K562 (cell line): ENCODE measurements around the gene KLF1. TPM values are rescaled to one million over a fixed set of nuclear protein-coding genes. Genes with fewer than 3 reads are reported as not detected.

Source experiments
- ATAC-seq: fragments of 200-7000 bp; cut with Tn5 transposase; 3 replicates; pipeline ENCODE4 v1.9.1; 2020; ENCODE audit warnings: moderate library complexity
- BruUV-seq: library from RNA; stranded (reverse); fragments of 400-500 nt; replicated peaks from 2 replicates; lab custom pipeline; 2021; lab: Mats Ljungman, UMichigan
- CTCF ChIA-PET: fragments of 300-600 bp; formaldehyde crosslinking; extraction: SDS; loops from one replicate; lab custom pipeline; 2021; ENCODE audit warnings: low intra/inter-chr PET ratio; lab: Yijun Ruan, JAX
- POLR2A ChIA-PET: fragments of 300-600, 350-650 bp; sonication (Branson Sonifier 250); formaldehyde crosslinking; extraction: SDS; loops from one replicate; lab custom pipeline; 2021; ENCODE audit warnings: antibody characterized with exemption, inconsistent platforms; lab: Yijun Ruan, JAX
- DNase-seq, 4 experiments: peaks; one replicate each; pipeline versions ENCODE4 v3.0.0 to v3.0.0-alpha.2; 2011 to 2018; ENCODE audit warnings: low spot score in 3 of 4, mixed read lengths in 3 of 4; ENCODE audit errors: extremely low read depth in 1 of 4
- FAIRE-seq: peaks from 2 replicates; lab custom pipeline; 2011; peaks lifted over from hg19 to GRCh38; lab: Jason Lieb, UNC
- H2AFZ ChIP-seq: 2 replicates; pipeline ENCODE4 v1.6.0; 2011; ENCODE audit warnings: low read depth, low read length, control low read depth, inconsistent platforms
- H3K27ac ChIP-seq: fragments of 200-600 bp; 3 replicates; pipeline ENCODE4 v1.8.0; 2011; ENCODE audit warnings: low read depth, mild to moderate bottlenecking, control low read depth, inconsistent platforms, low read length, moderate library complexity, mixed read lengths; ENCODE audit errors: extremely low read depth
- H3K27me3 ChIP-seq, 2 experiments: fragments of 300-600 bp in 1 of 2; 2 replicates in 1 of 2; 3 replicates in 1 of 2; pipeline versions ENCODE4 v1.6.0 to v1.8.0; 2011; ENCODE audit warnings: inconsistent platforms in 2 of 2, low read length in 2 of 2, mild to moderate bottlenecking in 1 of 2, mixed read lengths in 1 of 2, moderate library complexity in 1 of 2; ENCODE audit not compliant: control insufficient read depth in 2 of 2, insufficient read depth in 2 of 2
- H3K36me3 ChIP-seq: fragments of 300-600 bp; 3 replicates; pipeline ENCODE4 v1.8.0; 2011; ENCODE audit warnings: mild to moderate bottlenecking, low read length, inconsistent platforms; ENCODE audit not compliant: control insufficient read depth, insufficient read depth
- H3K4me1 ChIP-seq, 2 experiments: fragments of 200-600 bp in 1 of 2; replicated peaks in 1 of 2; 2 replicates in 1 of 2; 3 replicates in 1 of 2; pipeline versions ENCODE4 v1.5.1 to v1.8.0; 2011; ENCODE audit warnings: inconsistent platforms in 2 of 2, low read length in 2 of 2, mild to moderate bottlenecking in 1 of 2, mixed read lengths in 1 of 2, moderate library complexity in 1 of 2; ENCODE audit not compliant: control insufficient read depth in 2 of 2, insufficient read depth in 2 of 2
- H3K4me2 ChIP-seq: 2 replicates; pipeline ENCODE4 v1.6.1; 2011; ENCODE audit warnings: low read length, control low read depth, inconsistent platforms, mixed read lengths; ENCODE audit not compliant: insufficient read depth
- H3K4me3 ChIP-seq: fragments of 200-600 bp; sonication (generic), shearing (Covaris generic); 2 replicates; pipeline ENCODE4 v1.5.1; 2016; ENCODE audit warnings: control low read depth, inconsistent platforms
- H3K79me2 ChIP-seq: fragments of 200-600 bp; 3 replicates; pipeline ENCODE4 v1.8.0; 2011; ENCODE audit warnings: low read length, inconsistent platforms; ENCODE audit not compliant: control insufficient read depth, insufficient read depth
- H3K9ac ChIP-seq, 2 experiments: 2 replicates each; pipeline versions ENCODE4 v1.6.0 to v1.6.1; 2011; ENCODE audit warnings: low read depth in 2 of 2, low read length in 2 of 2, control low read depth in 1 of 2, inconsistent platforms in 1 of 2, mild to moderate bottlenecking in 1 of 2, mixed read lengths in 1 of 2; ENCODE audit not compliant: insufficient read depth in 1 of 2
- H3K9me1 ChIP-seq: one replicate; pipeline ENCODE4 v1.6.0; 2011; ENCODE audit warnings: inconsistent platforms, mild to moderate bottlenecking, low read length, moderate library complexity; ENCODE audit not compliant: control insufficient read depth, insufficient read depth
- H3K9me3 ChIP-seq: replicated peaks from 2 replicates; pipeline ENCODE4 v1.5.1; 2011; ENCODE audit warnings: low read depth, low read length, inconsistent platforms; ENCODE audit not compliant: control insufficient read depth, insufficient read depth
- H4K20me1 ChIP-seq: replicated peaks from 2 replicates; pipeline ENCODE4 v1.6.1; 2011; ENCODE audit warnings: low read length, inconsistent platforms, mixed read lengths; ENCODE audit not compliant: control insufficient read depth, insufficient read depth
- BRCA1 ChIP-seq, 2 experiments: fragments of 450-650 bp in 1 of 2; sonication (generic) in 1 of 2; formaldehyde crosslinking in 1 of 2; IDR thresholded peaks; 2 replicates each; pipeline versions ENCODE4 v1.5.0 to v1.6.1; 2017 to 2020; ENCODE audit warnings: mild to moderate bottlenecking in 1 of 2, missing genetic modification reagents in 1 of 2
- PRPF4 ChIP-seq: fragments of 200-400 bp; formaldehyde crosslinking; IDR thresholded peaks from one replicate; pipeline ENCODE4 v1.6.1; 2017; ENCODE audit warnings: low read length, low read depth, mild to moderate bottlenecking; ENCODE audit not compliant: insufficient read depth, poor library complexity, severe bottlenecking
- RBFOX2 ChIP-seq: fragments of 200-400 bp; formaldehyde crosslinking; IDR thresholded peaks from 2 replicates; pipeline ENCODE4 v1.6.1; 2017; ENCODE audit warnings: low read depth, mild to moderate bottlenecking, low read length, moderate library complexity
- SIRT6 ChIP-seq: IDR thresholded peaks from one replicate; pipeline ENCODE4 v1.6.1; 2012; ENCODE audit warnings: low read depth, mild to moderate bottlenecking, control low read depth, inconsistent platforms, low read length, moderate library complexity
- SMAD2 ChIP-seq: fragments of 150-350 bp; IDR thresholded peaks from 2 replicates; pipeline ENCODE4 v1.6.1; 2014; ENCODE audit warnings: low read depth, mild to moderate bottlenecking, low read length
- STAG1 ChIP-seq: sonication (generic); formaldehyde crosslinking; IDR thresholded peaks from 2 replicates; pipeline ENCODE4 v1.5.0; 2020; ENCODE audit warnings: missing genetic modification reagents, borderline replicate concordance
- ZC3H4 ChIP-seq: sonication (generic); formaldehyde crosslinking; IDR thresholded peaks from 2 replicates; pipeline ENCODE4 v1.9.0; 2021; ENCODE audit warnings: missing genetic modification reagents, borderline replicate concordance
- ZNF232 ChIP-seq: sonication (generic); formaldehyde crosslinking; IDR thresholded peaks from 2 replicates; pipeline ENCODE4 v1.8.0; 2022; ENCODE audit warnings: mild to moderate bottlenecking, missing genetic modification reagents
- ZNF282 ChIP-seq: sonication (generic); formaldehyde crosslinking; IDR thresholded peaks from 2 replicates; pipeline ENCODE4 v1.8.1; 2023; ENCODE audit warnings: missing genetic modification reagents
- WGBS: fragments of 100-300 bp; shearing (Covaris generic); methylation state at CpG from one replicate; pipeline ENCODE4 v1.1.6; 2016; ENCODE audit warnings: low coverage, mixed read lengths; ENCODE audit not compliant: insufficient coverage; ENCODE audit errors: missing lambda C conversion rate; 5-methylcytosine and 5-hydroxymethylcytosine counted together
- in situ Hi-C: fragments of 300-500 bp; cut with MboI; formaldehyde crosslinking; loops from 4 replicates; pipeline ENCODE4 v1.15.0; 2018; ENCODE audit warnings: inconsistent platforms, mixed read lengths
- intact Hi-C: fragments of 100-400 bp; cut with micrococcal nuclease; formaldehyde crosslinking; loops from 2 replicates; pipeline ENCODE4 v1.14.2; 2022
- polyA plus RNA-seq, 8 experiments: library from polyadenylated mRNA; depleted of rRNA in 4 of 8; stranded (reverse) in 5 of 8; unstranded in 3 of 8; fragments of >200 nt; fragmentation: Nextera tagmentation in 2 of 8; fragmentation: Illumina TruSeq in 1 of 8; extraction: Ambion mirVana in 2 of 8; extraction: Trizol in 1 of 8; gene quantifications; 2 replicates each; pipeline versions ENCODE4 v1.2.1 to v1.2.3, GENCODE V29; 2011 to 2014; ENCODE audit warnings: inconsistent platforms in 1 of 8, missing spikeins in 1 of 8
- total RNA-seq, 7 experiments: library from RNA; depleted of rRNA in 6 of 7; stranded (reverse); fragments of >200 nt in 6 of 7; fragmentation: Illumina TruSeq in 2 of 7; extraction: Trizol in 2 of 7; gene quantifications; 2 replicates each; pipeline versions ENCODE4 v1.2.1 to v1.2.3, GENCODE V29; 2011 to 2021; ENCODE audit warnings: low replicate concordance in 1 of 7
- TF ChIP-seq, protein P1 (sequence below), 2 experiments: fragments of 250-450 bp in 1 of 2; fragments of 450-650 bp in 1 of 2; sonication (Bioruptor Pico) in 1 of 2; IDR thresholded peaks; 2 replicates each; pipeline versions ENCODE4 v1.6.1 to v1.8.0; 2016 to 2021; ENCODE audit warnings: mild to moderate bottlenecking in 2 of 2, moderate library complexity in 2 of 2, missing compliant biosample characterization in 1 of 2, missing genetic modification characterization in 1 of 2
- TF ChIP-seq, protein P2 (sequence below): sonication (generic); formaldehyde crosslinking; IDR thresholded peaks from 2 replicates; pipeline ENCODE4 v1.8.0; 2022; ENCODE audit warnings: mild to moderate bottlenecking, missing genetic modification reagents
- TF ChIP-seq, protein P3 (sequence below), 2 experiments: fragments of 450-650 bp in 1 of 2; sonication (generic) in 1 of 2; formaldehyde crosslinking in 1 of 2; IDR thresholded peaks in 1 of 2; conservative IDR thresholded peaks in 1 of 2; 2 replicates each; pipeline versions ENCODE4 v1.6.1 to v1.8.1; 2016 to 2023; ENCODE audit warnings: mild to moderate bottlenecking in 2 of 2, moderate library complexity in 2 of 2, inconsistent platforms in 1 of 2, missing genetic modification reagents in 1 of 2
- TF ChIP-seq, protein P4 (sequence below): conservative IDR thresholded peaks from 2 replicates; pipeline ENCODE4 v1.6.1; 2011; ENCODE audit warnings: low read depth, mild to moderate bottlenecking, low read length; ENCODE audit not compliant: control insufficient read depth

Gene KLF1
- total and polyA plus RNA-seq, 9 of the 15 experiments (the other 6 are each of a cell fraction or from before 2014, with no cell fraction given), result 8.4 to 163 (median 47.3) TPM

DNA sequence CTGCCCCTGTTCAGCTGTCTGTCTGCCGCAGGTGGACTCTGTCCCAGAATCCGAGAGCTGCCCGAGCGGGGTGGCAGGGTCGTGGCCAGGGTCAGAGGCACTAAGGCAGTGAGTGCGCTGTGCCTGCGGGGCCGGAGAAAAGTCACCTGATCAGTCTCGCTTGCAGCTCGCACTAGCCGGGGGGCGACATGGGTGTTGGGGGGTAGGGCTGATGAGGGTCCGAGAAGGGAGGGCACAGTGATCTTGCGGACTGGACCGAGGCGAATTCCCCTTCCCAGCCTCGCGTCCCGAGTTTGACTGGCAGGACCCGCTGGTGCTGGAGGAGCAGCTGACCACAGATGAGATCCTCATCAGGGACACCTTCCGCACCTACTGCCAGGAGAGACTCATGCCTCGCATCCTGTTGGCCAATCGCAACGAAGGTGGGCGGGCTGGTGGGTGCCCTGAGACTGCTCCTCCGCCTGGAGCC, 4.6 kb upstream of the KLF1 start:
- H2AFZ ChIP-seq, result peak overlapping the region; percentile 69; the same call in 1 of the 2 replicates
- H3K4me1 ChIP-seq, result peaks cover 15 to 53% of the 10 kb centered on the region in 2 experiments; a peak in 4 of 5 replicates
- ChIA-PET CTCF (interaction anchor here (0.7 kb wide), 1 partner anchor 186 kb away, joined by 3 read pairs; no protein-coding TSS in a partner anchor), POLR2A (interaction anchor here (0.6 to 1.9 kb wide), 13 partner anchors 9 to 205 kb away, joined by 3 to 7 read pairs (median 4); partner anchors contain the start of gene SYCE2)
- peaks cover 5% of the 10 kb centered on the region; the same call in 1 of the 2 replicates for H4K20me1 ChIP-seq
- no peaks in the 10 kb centered on the region for H3K9me1 ChIP-seq
- FAIRE-seq, result no peak
- peak overlapping the region; percentile 68 for H3K27ac ChIP-seq
- no peaks in the 10 kb centered on the region for H3K27me3 ChIP-seq
- BruUV-seq, result TSS peak; percentile 70
- WGBS, result 2% methylated on average over 21 of the region's 26 CpGs
- no peak for ATAC-seq
- intact Hi-C loops, result loop anchor here (1.0 kb wide), 1 partner anchor 28 kb away; the partner anchor contains the start of gene SYCE2
- H3K9me3 ChIP-seq, result no peaks in the 10 kb centered on the region
- DNase-seq, result peak in 3 of 4 experiments; percentile 28 to 68 (median 65)
- H3K79me2 ChIP-seq, result peaks cover 32% of the 10 kb centered on the region
- peak overlapping the region; percentile 71 to 99 for H3K9ac ChIP-seq
- H3K4me2 ChIP-seq, result peak overlapping the region; percentile 95
- H3K4me3 ChIP-seq, result peak overlapping the region; percentile 88
- in situ Hi-C loops, result no loop called here
- H3K36me3 ChIP-seq, result peaks cover 34% of the 10 kb centered on the region; the same call in 2 of the 3 replicates
- TF ChIP-seq SMAD2 (no peak), ZNF232 (0 out of 2 replicates have a peak, but pooled peaks have one; percentile 1), STAG1 (0 out of 2 replicates have a peak, but pooled peaks have one; percentile 23), SIRT6 (no peak), ZC3H4 (CRISPR knock-in tag) (0 out of 2 replicates have a peak, but pooled peaks have one; percentile 47), ZNF282 (CRISPR knock-in tag) (peak; percentile 28; the same call in 1 of the 2 replicates), RBFOX2 (peak; percentile 10; the same call in 1 of the 2 replicates), PRPF4 (no peak), BRCA1 (IDR thresholded peaks at IDR 0.05) (no peak), BRCA1 (CRISPR knock-in tag; IDR thresholded peaks at IDR 0.05) (0 out of 2 replicates have a peak, but pooled peaks have one; percentile 82)
- TF ChIP-seq, protein P1, sequence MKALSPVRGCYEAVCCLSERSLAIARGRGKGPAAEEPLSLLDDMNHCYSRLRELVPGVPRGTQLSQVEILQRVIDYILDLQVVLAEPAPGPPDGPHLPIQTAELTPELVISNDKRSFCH (CRISPR knock-in tag; IDR thresholded peaks at IDR 0.05), result no peak
- TF ChIP-seq, protein P1 (tag; IDR thresholded peaks at IDR 0.05), result 0 out of 2 replicates have a peak, but pooled peaks have one; percentile 3
- TF ChIP-seq, protein P2, sequence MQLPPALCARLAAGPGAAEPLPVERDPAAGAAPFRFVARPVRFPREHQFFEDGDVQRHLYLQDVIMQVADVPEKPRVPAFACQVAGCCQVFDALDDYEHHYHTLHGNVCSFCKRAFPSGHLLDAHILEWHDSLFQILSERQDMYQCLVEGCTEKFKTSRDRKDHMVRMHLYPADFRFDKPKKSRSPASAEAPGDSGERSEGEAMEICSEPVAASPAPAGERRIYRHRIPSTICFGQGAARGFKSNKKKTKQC (CRISPR knock-in tag), result 0 out of 2 replicates have a peak, but pooled peaks have one; percentile 19
- TF ChIP-seq, protein P3, sequence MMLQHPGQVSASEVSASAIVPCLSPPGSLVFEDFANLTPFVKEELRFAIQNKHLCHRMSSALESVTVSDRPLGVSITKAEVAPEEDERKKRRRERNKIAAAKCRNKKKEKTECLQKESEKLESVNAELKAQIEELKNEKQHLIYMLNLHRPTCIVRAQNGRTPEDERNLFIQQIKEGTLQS (IDR thresholded peaks at IDR 0.05), result no peak
- TF ChIP-seq, protein P3 (CRISPR knock-in tag; conservative IDR thresholded peaks at IDR 0.05), result no peak
- TF ChIP-seq, protein P4, sequence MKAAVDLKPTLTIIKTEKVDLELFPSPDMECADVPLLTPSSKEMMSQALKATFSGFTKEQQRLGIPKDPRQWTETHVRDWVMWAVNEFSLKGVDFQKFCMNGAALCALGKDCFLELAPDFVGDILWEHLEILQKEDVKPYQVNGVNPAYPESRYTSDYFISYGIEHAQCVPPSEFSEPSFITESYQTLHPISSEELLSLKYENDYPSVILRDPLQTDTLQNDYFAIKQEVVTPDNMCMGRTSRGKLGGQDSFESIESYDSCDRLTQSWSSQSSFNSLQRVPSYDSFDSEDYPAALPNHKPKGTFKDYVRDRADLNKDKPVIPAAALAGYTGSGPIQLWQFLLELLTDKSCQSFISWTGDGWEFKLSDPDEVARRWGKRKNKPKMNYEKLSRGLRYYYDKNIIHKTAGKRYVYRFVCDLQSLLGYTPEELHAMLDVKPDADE, result no peak; the same call in 1 of the 2 replicates
